SK-N-SH (cell line): ENCODE data around the gene CTNNA3. TPM values are rescaled to one million over a fixed set of nuclear protein-coding genes. Genes with fewer than 3 reads are reported as not detected.

Experiments
- CTCF ChIA-PET: fragments of 300-600, 350-600 bp; formaldehyde crosslinking; extraction: SDS; loops from one replicate; lab custom pipeline; 2021; lab: Yijun Ruan, JAX
- POLR2A ChIA-PET: fragments of 350-600 bp; sonication (Branson Sonifier 250); formaldehyde crosslinking; extraction: SDS; loops from one replicate; lab custom pipeline; 2020; ENCODE audit warnings: antibody characterized with exemption, inconsistent platforms; lab: Yijun Ruan, JAX
- DNase-seq: peaks from one replicate; pipeline ENCODE4 v3.0.0; 2012
- H2AFZ ChIP-seq: fragments of 200-600 bp; sonication (generic); 2 replicates; pipeline ENCODE4 v1.8.1; 2016; ENCODE audit warnings: antibody characterized with exemption, mild to moderate bottlenecking, low read depth
- H3F3A ChIP-seq: fragments of 200-600 bp; sonication (generic); replicated peaks from 2 replicates; pipeline ENCODE3; 2016; ENCODE audit warnings: antibody characterized with exemption, mild to moderate bottlenecking; ENCODE audit not compliant: insufficient read depth
- H3K27ac ChIP-seq, 2 experiments: fragments of 200-500 bp in 1 of 2; fragments of 200-600 bp in 1 of 2; sonication (Bioruptor generic) in 1 of 2; sonication (generic), shearing (Covaris generic) in 1 of 2; 2 replicates each; pipeline versions ENCODE4 v1.5.1 to v1.6.1; 2014 to 2016; ENCODE audit warnings: low read depth in 2 of 2, inconsistent platforms in 1 of 2, low read length in 1 of 2, mild to moderate bottlenecking in 1 of 2, mixed read lengths in 1 of 2
- H3K27me3 ChIP-seq: fragments of 200-600 bp; sonication (generic), shearing (Covaris generic); 2 replicates; pipeline ENCODE4 v1.6.1; 2016; ENCODE audit warnings: mixed run types; ENCODE audit not compliant: insufficient read depth
- H3K36me3 ChIP-seq, 2 experiments: fragments of 200-500 bp in 1 of 2; fragments of 200-600 bp in 1 of 2; sonication (Bioruptor generic) in 1 of 2; sonication (generic) in 1 of 2; replicated peaks in 1 of 2; 2 replicates each; pipeline versions ENCODE3 to v1.5.1; 2014 to 2016; ENCODE audit warnings: low read length in 1 of 2, mild to moderate bottlenecking in 1 of 2; ENCODE audit not compliant: insufficient read depth in 2 of 2, control insufficient read depth in 1 of 2
- H3K4me1 ChIP-seq, 2 experiments: fragments of 200-500 bp in 1 of 2; fragments of 200-600 bp in 1 of 2; sonication (Bioruptor generic) in 1 of 2; sonication (generic), shearing (Covaris generic) in 1 of 2; 2 replicates each; pipeline versions ENCODE4 v1.5.1 to v1.6.1; 2014 to 2016; ENCODE audit warnings: low read depth in 1 of 2, low read length in 1 of 2, mixed run types in 1 of 2; ENCODE audit not compliant: insufficient read depth in 2 of 2, control insufficient read depth in 1 of 2
- H3K4me2 ChIP-seq: fragments of 200-600 bp; sonication (generic), shearing (Covaris generic); 2 replicates; pipeline ENCODE4 v1.6.1; 2017; ENCODE audit warnings: mixed run types
- H3K4me3 ChIP-seq, 2 experiments: fragments of 200-500 bp in 1 of 2; fragments of 200-600 bp in 1 of 2; sonication (Bioruptor generic) in 1 of 2; sonication (generic), shearing (Covaris generic) in 1 of 2; 2 replicates each; pipeline versions ENCODE4 v1.5.1 to v1.8.1; 2014 to 2016; ENCODE audit warnings: low read depth in 2 of 2, inconsistent platforms in 1 of 2, low read length in 1 of 2, mild to moderate bottlenecking in 1 of 2, mixed read lengths in 1 of 2, moderate library complexity in 1 of 2
- H3K79me2 ChIP-seq: fragments of 200-600 bp; sonication (generic); 2 replicates; pipeline ENCODE4 v1.8.1; 2017; ENCODE audit warnings: mild to moderate bottlenecking; ENCODE audit not compliant: insufficient read depth
- H3K9ac ChIP-seq: fragments of 200-600 bp; sonication (generic); 2 replicates; pipeline ENCODE4 v1.6.1; 2017; ENCODE audit warnings: mixed run types
- H3K9me2 ChIP-seq: fragments of 200-600 bp; sonication (generic); 2 replicates; pipeline ENCODE4 v1.6.1; 2017; ENCODE audit warnings: mixed run types
- H3K9me3 ChIP-seq: fragments of 200-600 bp; sonication (generic); 2 replicates; pipeline ENCODE4 v1.6.1; 2017; ENCODE audit warnings: mixed run types, mild to moderate bottlenecking, moderate library complexity
- H4K20me1 ChIP-seq: fragments of 200-600 bp; sonication (generic); 2 replicates; pipeline ENCODE4 v1.6.1; 2017; ENCODE audit warnings: mild to moderate bottlenecking, mixed run types; ENCODE audit not compliant: insufficient read depth
- CHD2 ChIP-seq: fragments of 150-350 bp; IDR thresholded peaks from 2 replicates; pipeline ENCODE4 v1.6.1; 2018; ENCODE audit warnings: low read length; ENCODE audit not compliant: partially characterized antibody
- ELF1 ChIP-seq: IDR thresholded peaks from 2 replicates; pipeline ENCODE4 v1.4.0; 2012
- EZH2phosphoT487 ChIP-seq: fragments of 200-600 bp; sonication (generic); IDR thresholded peaks from 2 replicates; pipeline ENCODE4 v1.6.1; 2017; ENCODE audit warnings: low read depth, mixed run types, mild to moderate bottlenecking, antibody characterized with exemption, moderate library complexity, borderline replicate concordance
- FOXM1 ChIP-seq: IDR thresholded peaks from 2 replicates; pipeline ENCODE4 v1.4.0; 2012; ENCODE audit warnings: low read depth, mild to moderate bottlenecking
- GATA2 ChIP-seq: sonication (generic); formaldehyde crosslinking; IDR thresholded peaks from 2 replicates; pipeline ENCODE4 v1.5.0; 2020; ENCODE audit warnings: mild to moderate bottlenecking, missing genetic modification reagents
- MAX ChIP-seq: IDR thresholded peaks from 2 replicates; pipeline ENCODE4 v1.4.0; 2012; ENCODE audit warnings: low read depth
- RCOR1 ChIP-seq: fragments of 150-350 bp; IDR thresholded peaks from 2 replicates; pipeline ENCODE4 v1.6.1; 2017; ENCODE audit warnings: antibody characterized with exemption, low read length
- TEAD4 ChIP-seq: IDR thresholded peaks from 2 replicates; pipeline ENCODE4 v1.4.0; 2012; ENCODE audit warnings: mild to moderate bottlenecking, borderline replicate concordance; ENCODE audit not compliant: insufficient read depth
- USF2 ChIP-seq: fragments of 150-350 bp; IDR thresholded peaks from 2 replicates; pipeline ENCODE4 v1.6.1; 2017; ENCODE audit warnings: antibody characterized with exemption, low read length, low read depth, borderline replicate concordance
- WGBS: methylation state at CpG from one replicate; pipeline ENCODE4 v1.1.6; 2017; ENCODE audit warnings: low lambda C conversion rate; 5-methylcytosine and 5-hydroxymethylcytosine counted together
- polyA plus RNA-seq, 3 experiments: library from polyadenylated mRNA; depleted of rRNA; stranded (reverse); fragments of >200 nt; gene quantifications; 2 replicates each; pipeline ENCODE4 v1.2.3, GENCODE V29; 2012
- TF ChIP-seq, protein P1 (sequence below): IDR thresholded peaks from 2 replicates; pipeline ENCODE4 v1.4.0; 2012; ENCODE audit warnings: low read depth, borderline replicate concordance
- TF ChIP-seq, protein P2 (sequence below): fragments of 150-350 bp; IDR thresholded peaks from 2 replicates; pipeline ENCODE4 v1.6.1; 2016; ENCODE audit warnings: mild to moderate bottlenecking, low read depth, low read length
- TF ChIP-seq, protein P3 (sequence below): IDR thresholded peaks from 2 replicates; pipeline ENCODE4 v1.4.0; 2012; ENCODE audit warnings: low read depth, borderline replicate concordance
- TF ChIP-seq, protein P4 (sequence below): IDR thresholded peaks from 2 replicates; pipeline ENCODE4 v1.6.1; 2012; ENCODE audit warnings: mild to moderate bottlenecking, low read depth, low read length, moderate library complexity

CTNNA3 gene
- polyA plus RNA-seq, 1 of the 3 experiments (the other 2 are of a cell fraction): not detected

GRCh38 chr10:67297637-67298181, 398.3 kb downstream of the CTNNA3 start (continued):
- no peak for TF ChIP-seq CHD2

GRCh38 chr10:67296926-67297325, 399.1 kb downstream of the CTNNA3 start:
- Histone ChIP-seq H3K27ac (no peak overlapping the region), H2AFZ (no peak overlapping the region), H3F3A (no peaks in the 10 kb centered on the region), H3K79me2 (no peaks in the 10 kb centered on the region), H3K9me3 (no peaks in the 10 kb centered on the region), H3K27me3 (no peaks in the 10 kb centered on the region), H3K4me1 (no peaks in the 10 kb centered on the region), H4K20me1 (no peaks in the 10 kb centered on the region), H3K9ac (no peak overlapping the region), H3K4me2 (no peak overlapping the region), H3K9me2 (no peaks in the 10 kb centered on the region), H3K36me3 (no peaks in the 10 kb centered on the region), H3K4me3 (no peak overlapping the region)
- TF ChIP-seq EZH2phosphoT487 (no peak), TEAD4 (no peak), USF2 (no peak), MAX (no peak), ELF1 (no peak), GATA2 (no peak), RCOR1 (no peak), FOXM1 (no peak)
- TF ChIP-seq, protein P1, sequence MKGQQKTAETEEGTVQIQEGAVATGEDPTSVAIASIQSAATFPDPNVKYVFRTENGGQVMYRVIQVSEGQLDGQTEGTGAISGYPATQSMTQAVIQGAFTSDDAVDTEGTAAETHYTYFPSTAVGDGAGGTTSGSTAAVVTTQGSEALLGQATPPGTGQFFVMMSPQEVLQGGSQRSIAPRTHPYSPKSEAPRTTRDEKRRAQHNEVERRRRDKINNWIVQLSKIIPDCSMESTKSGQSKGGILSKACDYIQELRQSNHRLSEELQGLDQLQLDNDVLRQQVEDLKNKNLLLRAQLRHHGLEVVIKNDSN: no peak
- TF ChIP-seq, protein P2, sequence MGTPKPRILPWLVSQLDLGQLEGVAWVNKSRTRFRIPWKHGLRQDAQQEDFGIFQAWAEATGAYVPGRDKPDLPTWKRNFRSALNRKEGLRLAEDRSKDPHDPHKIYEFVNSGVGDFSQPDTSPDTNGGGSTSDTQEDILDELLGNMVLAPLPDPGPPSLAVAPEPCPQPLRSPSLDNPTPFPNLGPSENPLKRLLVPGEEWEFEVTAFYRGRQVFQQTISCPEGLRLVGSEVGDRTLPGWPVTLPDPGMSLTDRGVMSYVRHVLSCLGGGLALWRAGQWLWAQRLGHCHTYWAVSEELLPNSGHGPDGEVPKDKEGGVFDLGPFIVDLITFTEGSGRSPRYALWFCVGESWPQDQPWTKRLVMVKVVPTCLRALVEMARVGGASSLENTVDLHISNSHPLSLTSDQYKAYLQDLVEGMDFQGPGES: no peak
- TF ChIP-seq, protein P3, sequence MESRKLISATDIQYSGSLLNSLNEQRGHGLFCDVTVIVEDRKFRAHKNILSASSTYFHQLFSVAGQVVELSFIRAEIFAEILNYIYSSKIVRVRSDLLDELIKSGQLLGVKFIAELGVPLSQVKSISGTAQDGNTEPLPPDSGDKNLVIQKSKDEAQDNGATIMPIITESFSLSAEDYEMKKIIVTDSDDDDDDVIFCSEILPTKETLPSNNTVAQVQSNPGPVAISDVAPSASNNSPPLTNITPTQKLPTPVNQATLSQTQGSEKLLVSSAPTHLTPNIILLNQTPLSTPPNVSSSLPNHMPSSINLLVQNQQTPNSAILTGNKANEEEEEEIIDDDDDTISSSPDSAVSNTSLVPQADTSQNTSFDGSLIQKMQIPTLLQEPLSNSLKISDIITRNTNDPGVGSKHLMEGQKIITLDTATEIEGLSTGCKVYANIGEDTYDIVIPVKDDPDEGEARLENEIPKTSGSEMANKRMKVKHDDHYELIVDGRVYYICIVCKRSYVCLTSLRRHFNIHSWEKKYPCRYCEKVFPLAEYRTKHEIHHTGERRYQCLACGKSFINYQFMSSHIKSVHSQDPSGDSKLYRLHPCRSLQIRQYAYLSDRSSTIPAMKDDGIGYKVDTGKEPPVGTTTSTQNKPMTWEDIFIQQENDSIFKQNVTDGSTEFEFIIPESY: no peak
- TF ChIP-seq, protein P4, sequence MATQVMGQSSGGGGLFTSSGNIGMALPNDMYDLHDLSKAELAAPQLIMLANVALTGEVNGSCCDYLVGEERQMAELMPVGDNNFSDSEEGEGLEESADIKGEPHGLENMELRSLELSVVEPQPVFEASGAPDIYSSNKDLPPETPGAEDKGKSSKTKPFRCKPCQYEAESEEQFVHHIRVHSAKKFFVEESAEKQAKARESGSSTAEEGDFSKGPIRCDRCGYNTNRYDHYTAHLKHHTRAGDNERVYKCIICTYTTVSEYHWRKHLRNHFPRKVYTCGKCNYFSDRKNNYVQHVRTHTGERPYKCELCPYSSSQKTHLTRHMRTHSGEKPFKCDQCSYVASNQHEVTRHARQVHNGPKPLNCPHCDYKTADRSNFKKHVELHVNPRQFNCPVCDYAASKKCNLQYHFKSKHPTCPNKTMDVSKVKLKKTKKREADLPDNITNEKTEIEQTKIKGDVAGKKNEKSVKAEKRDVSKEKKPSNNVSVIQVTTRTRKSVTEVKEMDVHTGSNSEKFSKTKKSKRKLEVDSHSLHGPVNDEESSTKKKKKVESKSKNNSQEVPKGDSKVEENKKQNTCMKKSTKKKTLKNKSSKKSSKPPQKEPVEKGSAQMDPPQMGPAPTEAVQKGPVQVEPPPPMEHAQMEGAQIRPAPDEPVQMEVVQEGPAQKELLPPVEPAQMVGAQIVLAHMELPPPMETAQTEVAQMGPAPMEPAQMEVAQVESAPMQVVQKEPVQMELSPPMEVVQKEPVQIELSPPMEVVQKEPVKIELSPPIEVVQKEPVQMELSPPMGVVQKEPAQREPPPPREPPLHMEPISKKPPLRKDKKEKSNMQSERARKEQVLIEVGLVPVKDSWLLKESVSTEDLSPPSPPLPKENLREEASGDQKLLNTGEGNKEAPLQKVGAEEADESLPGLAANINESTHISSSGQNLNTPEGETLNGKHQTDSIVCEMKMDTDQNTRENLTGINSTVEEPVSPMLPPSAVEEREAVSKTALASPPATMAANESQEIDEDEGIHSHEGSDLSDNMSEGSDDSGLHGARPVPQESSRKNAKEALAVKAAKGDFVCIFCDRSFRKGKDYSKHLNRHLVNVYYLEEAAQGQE: no peak
- ChIA-PET CTCF (interaction anchor here (1.0 kb wide), 1 partner anchor 9 kb away, joined by 3 read pairs; no protein-coding TSS in a partner anchor), POLR2A (no interaction called here)
- 0% methylated on average over 2 of the region's 2 CpGs for WGBS
- DNase-seq: no peak
